Pancreas (tissue), 10 donors: ENCODE data around the gene TES. TPM values are rescaled to one million over a fixed set of nuclear protein-coding genes. Genes with fewer than 3 reads are reported as not detected.
"Not testable (repeated sequence)": the region's sequence is repeated elsewhere in the genome, so short reads cannot be mapped to it uniquely, and the experiment has no call there.

Source experiments
- ATAC-seq, 4 donors: fragments of 200-7000 bp; cut with Tn5 transposase; one replicate each; pipeline versions ENCODE4 v1.8.0 to v1.9.1; 2020; ENCODE audit warnings: mild to moderate bottlenecking in 4 of 4, moderate library complexity in 4 of 4
- DNase-seq, 6 donors: peaks; one replicate each; pipeline ENCODE4 v3.0.0-alpha.2; 2020
- FAIRE-seq: peaks from 2 replicates; lab custom pipeline; 2012; peaks lifted over from hg19 to GRCh38; lab: Jason Lieb, UNC
- H3K27ac ChIP-seq, 4 donors: fragments of 200-600 bp; sonication (generic); 1 replicate in 3 of 4; 2 replicates in 1 of 4; pipeline versions ENCODE4 v1.5.0 to v1.8.0; 2020
- H3K27me3 ChIP-seq, 4 donors: fragments of 200-600 bp; one replicate each; pipeline ENCODE4 v1.8.0; 2021
- H3K36me3 ChIP-seq, 3 donors: fragments of 200-600 bp; sonication (generic) in 1 of 3; one replicate each; pipeline versions ENCODE4 v1.5.0 to v1.8.0; 2020 to 2021
- H3K4me1 ChIP-seq, 3 donors: fragments of 200-600 bp; one replicate each; pipeline ENCODE4 v1.8.0; 2021
- H3K4me3 ChIP-seq, 4 donors: fragments of 200-600 bp; sonication (generic) in 2 of 4; one replicate each; pipeline versions ENCODE4 v1.5.0 to v1.8.0; 2020 to 2021
- H3K9me3 ChIP-seq, 4 donors: fragments of 200-600 bp; one replicate each; pipeline ENCODE4 v1.8.0; 2021
- WGBS, 2 donors: extraction: QIAGEN DNeasy Blood & Tissue Kit; methylation state at CpG; one replicate each; pipeline ENCODE4 v1.1.7; 2013; 5-methylcytosine and 5-hydroxymethylcytosine counted together
- intact Hi-C, 3 donors: fragments of 100-400 bp; cut with DNase I; formaldehyde crosslinking; loops; one replicate each; pipeline versions ENCODE4 v1.11.1 to v1.14.2; 2022
- polyA plus RNA-seq, 2 donors: library from polyadenylated mRNA; stranded (reverse); fragments of 200-250 nt; gene quantifications; one replicate each; pipeline ENCODE4 v1.2.3, GENCODE V29; 2013
- total RNA-seq, 6 donors: library from RNA; stranded (reverse); fragmentation: NEBNext Ultra II Directional in 4 of 6; extraction: Animal tissue kit (Norgen Biotek cat#: 25700) in 4 of 6; gene quantifications; one replicate each; pipeline versions ENCODE4 v1.2.1 to v1.2.4, GENCODE V29; 2021 to 2023
- TF ChIP-seq, protein P1 (sequence below), 4 donors: fragments of 200-600 bp; sonication (generic) in 3 of 4; IDR thresholded peaks; one replicate each; pipeline versions ENCODE4 v1.5.0 to v1.8.0; 2021; ENCODE audit warnings: antibody characterized with exemption in 4 of 4
- donor health status: healthy with polysubstance abuse.
- donor health status: DM: no; HTN: no; CAD: no; lungs with moderate emphysema.
- donor health status: DM: no; HTN: no; CAD: no.
- donor health status: control.
- donor health status: control.
- donor health status: Bipolar disorder and iron deficiency.
- donor health status: DM: yes; HTN: yes; CAD: no.
- donor health status: DM: no; HTN: no; CAD: no.
- donor health status: DM: no; HTN: no; CAD: no.
- donor health status: DM: yes; HTN: yes; CAD: no.

The TES gene
- total and polyA plus RNA-seq, 8 donors, result 10.6 to 37.0 (median 20.0) TPM

DNA sequence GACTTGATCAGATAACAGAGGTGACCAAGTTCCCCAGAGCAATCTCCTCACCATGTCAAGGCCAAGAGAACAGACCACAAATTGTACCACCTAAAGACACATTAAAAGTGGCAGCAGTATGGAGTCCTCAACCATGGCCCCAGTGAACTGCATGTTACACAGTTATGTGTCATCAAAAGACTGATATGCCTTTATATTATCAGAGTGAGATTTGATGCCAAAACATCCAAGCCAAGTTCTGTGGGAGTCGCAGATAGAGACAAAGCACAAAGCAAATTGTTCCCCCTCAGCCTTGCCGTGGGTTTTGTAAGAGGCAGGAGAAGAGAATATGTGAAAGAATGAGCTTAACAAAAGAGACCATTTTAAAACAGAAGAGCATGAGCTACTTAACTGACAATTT is 39.2 kb upstream of the TES start:
- TF ChIP-seq, protein P1, sequence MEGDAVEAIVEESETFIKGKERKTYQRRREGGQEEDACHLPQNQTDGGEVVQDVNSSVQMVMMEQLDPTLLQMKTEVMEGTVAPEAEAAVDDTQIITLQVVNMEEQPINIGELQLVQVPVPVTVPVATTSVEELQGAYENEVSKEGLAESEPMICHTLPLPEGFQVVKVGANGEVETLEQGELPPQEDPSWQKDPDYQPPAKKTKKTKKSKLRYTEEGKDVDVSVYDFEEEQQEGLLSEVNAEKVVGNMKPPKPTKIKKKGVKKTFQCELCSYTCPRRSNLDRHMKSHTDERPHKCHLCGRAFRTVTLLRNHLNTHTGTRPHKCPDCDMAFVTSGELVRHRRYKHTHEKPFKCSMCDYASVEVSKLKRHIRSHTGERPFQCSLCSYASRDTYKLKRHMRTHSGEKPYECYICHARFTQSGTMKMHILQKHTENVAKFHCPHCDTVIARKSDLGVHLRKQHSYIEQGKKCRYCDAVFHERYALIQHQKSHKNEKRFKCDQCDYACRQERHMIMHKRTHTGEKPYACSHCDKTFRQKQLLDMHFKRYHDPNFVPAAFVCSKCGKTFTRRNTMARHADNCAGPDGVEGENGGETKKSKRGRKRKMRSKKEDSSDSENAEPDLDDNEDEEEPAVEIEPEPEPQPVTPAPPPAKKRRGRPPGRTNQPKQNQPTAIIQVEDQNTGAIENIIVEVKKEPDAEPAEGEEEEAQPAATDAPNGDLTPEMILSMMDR (IDR thresholded peaks at IDR 0.05), result no peak
- H3K27ac ChIP-seq, result no peak overlapping the region
- H3K4me3 ChIP-seq, result no peak overlapping the region
- intact Hi-C loops, result no loop called here
- no peaks in the 10 kb centered on the region for H3K9me3 ChIP-seq
- H3K36me3 ChIP-seq, result no peaks in the 10 kb centered on the region
- no peak for DNase-seq
- WGBS, 2 donors, result 15 to 19% methylated on average over 2 of the region's 2 CpGs
- FAIRE-seq, result no peak
- H3K4me1 ChIP-seq, result peaks cover 0 to 10% (median 7%) of the 10 kb centered on the region in 3 donors
- no peak for ATAC-seq
- H3K27me3 ChIP-seq, result no peaks in the 10 kb centered on the region

DNA sequence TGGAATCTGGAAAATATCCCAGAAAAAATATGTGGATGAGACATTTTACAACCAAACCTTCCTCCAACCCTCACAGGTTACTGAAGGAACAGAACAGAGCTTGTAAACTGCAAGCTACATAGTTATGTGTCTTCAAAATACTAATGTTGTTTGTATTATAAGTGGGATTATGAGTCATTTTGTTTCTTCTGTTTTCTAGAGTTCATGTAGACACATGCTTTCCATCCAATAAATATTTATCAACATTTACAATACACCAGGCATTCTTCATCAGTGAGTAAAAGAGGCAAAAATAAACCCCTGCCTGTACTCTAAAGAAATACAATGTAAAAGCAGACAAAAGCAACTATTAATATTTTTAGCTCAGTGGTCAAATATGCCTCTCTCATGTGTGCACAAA is 38.0 kb upstream of the TES start:
- no peaks in the 10 kb centered on the region for H3K9me3 ChIP-seq
- intact Hi-C loops, result no loop called here
- H3K4me3 ChIP-seq, result no peak overlapping the region
- no peak for ATAC-seq
- no peak for FAIRE-seq
- no peak overlapping the region for H3K27ac ChIP-seq
- TF ChIP-seq, protein P1 (IDR thresholded peaks at IDR 0.05), result no peak
- H3K27me3 ChIP-seq, result no peaks in the 10 kb centered on the region
- H3K4me1 ChIP-seq, result peaks cover 0 to 10% (median 7%) of the 10 kb centered on the region in 3 donors
- DNase-seq, result no peak
- no peaks in the 10 kb centered on the region for H3K36me3 ChIP-seq

DNA sequence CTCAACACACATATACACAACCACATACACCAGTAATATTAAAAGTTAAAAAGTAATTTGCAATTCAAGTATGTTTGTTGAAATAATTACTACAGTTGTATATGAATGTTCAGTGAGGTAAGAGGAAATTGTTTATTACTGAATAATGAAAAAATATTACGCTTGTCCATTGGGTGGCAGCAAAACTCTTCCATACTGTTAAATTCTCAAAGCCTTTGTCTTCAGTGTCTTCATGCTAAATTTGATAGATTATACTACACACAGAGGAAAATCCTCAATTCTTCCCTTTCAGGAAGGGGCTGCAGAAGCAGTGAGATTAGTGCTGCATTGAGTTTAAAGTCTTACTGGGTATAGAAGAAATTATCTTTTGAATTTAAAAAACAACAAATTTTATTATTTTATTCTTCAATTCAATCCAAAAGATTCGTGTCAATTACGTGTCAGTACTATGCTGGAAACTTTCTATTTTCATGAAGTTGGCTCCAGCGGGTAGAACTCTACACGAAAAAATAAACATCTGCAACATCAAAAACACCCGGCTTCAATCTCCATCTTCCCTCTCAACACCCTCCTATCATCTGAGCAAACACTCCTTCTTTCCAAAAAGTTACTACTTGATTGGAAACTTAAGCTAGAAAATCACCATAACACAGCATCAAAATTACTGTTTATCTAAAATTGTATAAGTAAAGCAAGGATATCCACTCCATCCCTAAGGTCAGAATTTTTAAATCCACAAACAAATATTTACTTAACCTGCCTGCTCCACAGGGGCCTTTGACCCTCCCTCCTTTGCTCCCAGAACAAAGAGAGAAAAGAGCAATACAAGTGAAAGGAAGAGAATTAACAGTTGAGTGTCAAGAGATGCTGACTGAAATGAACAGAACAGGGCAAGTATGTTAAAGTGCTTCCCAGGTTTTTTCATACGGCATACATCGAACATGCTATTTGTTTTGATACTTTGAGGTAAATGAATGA is 37.0 kb upstream of the TES start:
- Histone ChIP-seq H3K4me1 (peaks cover 0 to 10% (median 7%) of the 10 kb centered on the region in 3 donors), H3K36me3 (no peaks in the 10 kb centered on the region), H3K4me3 (no peak overlapping the region), H3K27ac (no peak overlapping the region), H3K27me3 (no peaks in the 10 kb centered on the region), H3K9me3 (no peaks in the 10 kb centered on the region)
- DNase-seq, result no peak
- TF ChIP-seq, protein P1 (IDR thresholded peaks at IDR 0.05), result peak in 3 of 4 donors; percentile 20 to 39 (median 34)
- intact Hi-C loops, result no loop called here
- peak; percentile 91 for FAIRE-seq
- peak; percentile 70 to 83 (median 80) for ATAC-seq
- 48% methylated on average over 8 of the region's 8 CpGs for WGBS, 2 donors

DNA sequence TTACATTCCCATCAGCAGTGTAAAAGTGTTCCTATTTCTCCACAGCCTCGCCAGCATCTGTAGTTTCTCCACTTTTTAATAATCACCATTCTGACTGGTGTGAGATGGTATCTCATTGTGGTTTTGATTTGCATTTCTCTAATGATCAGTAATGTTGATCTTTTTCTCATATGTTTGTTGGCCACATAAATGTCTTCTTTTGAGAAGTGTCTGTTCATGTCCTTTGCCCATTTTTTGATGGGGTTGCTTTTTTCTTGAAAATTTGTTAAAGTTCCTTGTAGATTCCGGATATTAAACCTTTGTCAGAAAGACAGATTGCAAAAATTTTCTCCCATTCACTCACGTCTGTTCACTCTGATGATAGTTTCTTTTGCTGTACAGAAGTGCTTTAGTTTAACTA is 35.2 kb upstream of the TES start:
- H3K27me3 ChIP-seq, H3K27ac ChIP-seq, H3K9me3 ChIP-seq, FAIRE-seq, ATAC-seq, H3K4me3 ChIP-seq, H3K4me1 ChIP-seq, DNase-seq, H3K36me3 ChIP-seq: not testable (repeated sequence)
- intact Hi-C loops, result loop anchor here in 2 of 3 donors (5.0 kb wide), 1 partner anchor 62 kb away; no protein-coding TSS in a partner anchor
- WGBS, 2 donors, result 91 to 96% methylated on average over 3 of the region's 3 CpGs

DNA sequence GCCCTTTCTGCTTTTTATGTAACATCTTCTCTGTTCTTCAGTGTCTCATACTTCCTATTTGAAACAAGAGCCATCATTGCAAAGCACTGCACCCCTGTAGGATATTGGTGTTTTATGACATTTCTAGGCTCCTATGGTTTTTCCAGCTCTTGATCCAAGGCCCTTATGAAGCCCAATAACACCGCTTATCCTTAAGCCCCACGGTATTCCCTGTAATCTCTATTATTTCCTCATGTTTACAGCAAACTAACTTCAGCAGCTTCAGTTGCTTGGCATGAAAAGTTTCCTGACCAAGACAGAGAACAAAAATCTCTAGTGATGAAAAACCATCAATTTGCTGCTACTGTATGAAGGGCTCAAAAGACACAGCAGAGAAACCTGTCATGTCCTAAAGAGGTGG is 34.1 kb upstream of the TES start:
- Histone ChIP-seq H3K9me3 (no peaks in the 10 kb centered on the region), H3K36me3 (no peaks in the 10 kb centered on the region), H3K4me1 (no peaks in the 10 kb centered on the region), H3K27ac (no peak overlapping the region), H3K27me3 (no peaks in the 10 kb centered on the region), H3K4me3 (no peak overlapping the region)
- intact Hi-C loops, result loop anchor here in 2 of 3 donors (5.0 kb wide), 1 partner anchor 61 kb away; no protein-coding TSS in a partner anchor
- DNase-seq (no peak), ATAC-seq (no peak), FAIRE-seq (no peak)
- WGBS, 2 donors, result 75 to 95% methylated on average over 2 of the region's 2 CpGs
- TF ChIP-seq, protein P1 (IDR thresholded peaks at IDR 0.05), result no peak
